PC-9 (cell line): ENCODE results near the gene C19orf25. TPM values are rescaled to one million over a fixed set of nuclear protein-coding genes. Genes with fewer than 3 reads are reported as not detected.

Experiments
- BruUV-seq: library from RNA; stranded (reverse); fragments of 400-500 nt; replicated peaks from 2 replicates; lab custom pipeline; 2021; lab: Mats Ljungman, UMichigan
- CTCF ChIA-PET: fragments of 300-600 bp; sonication (Branson Sonifier 250); formaldehyde crosslinking; loops from one replicate; lab custom pipeline; 2022; ENCODE audit warnings: antibody characterized with exemption; lab: Charles Lee
- POLR2A ChIA-PET: fragments of 300-600 bp; sonication (Branson Sonifier 250); formaldehyde crosslinking; loops from one replicate; lab custom pipeline; 2022; ENCODE audit warnings: antibody characterized with exemption; ENCODE audit not compliant: unreplicated experiment; lab: Charles Lee
- DNase-seq, 2 experiments: peaks; one replicate each; pipeline versions ENCODE4 v3.0.0 to v3.0.0-alpha.2; 2015 to 2022; ENCODE audit warnings: mixed read lengths in 1 of 2
- H2AFZ ChIP-seq: fragments of 200-600 bp; sonication (generic); 2 replicates; pipeline ENCODE4 v1.8.1; 2017; ENCODE audit warnings: antibody characterized with exemption
- H3F3A ChIP-seq: fragments of 200-600 bp; sonication (generic); 2 replicates; pipeline ENCODE4 v1.8.1; 2017; ENCODE audit warnings: antibody characterized with exemption, mild to moderate bottlenecking, low read depth; ENCODE audit not compliant: insufficient read depth
- H3K27ac ChIP-seq: fragments of 200-600 bp; sonication (generic); 2 replicates; pipeline ENCODE4 v1.6.1; 2016; ENCODE audit warnings: mixed run types
- H3K27me3 ChIP-seq: fragments of 200-600 bp; sonication (generic); 2 replicates; pipeline ENCODE4 v1.6.1; 2016; ENCODE audit warnings: low read depth, mixed run types; ENCODE audit not compliant: insufficient read depth
- H3K36me3 ChIP-seq: fragments of 200-600 bp; sonication (generic); 2 replicates; pipeline ENCODE4 v1.6.1; 2016; ENCODE audit warnings: low read depth, mixed run types
- H3K4me1 ChIP-seq: fragments of 200-600 bp; sonication (generic); replicated peaks from 2 replicates; pipeline ENCODE4 v1.6.1; 2016; ENCODE audit warnings: mixed run types; ENCODE audit not compliant: insufficient read depth
- H3K4me2 ChIP-seq: fragments of 200-600 bp; sonication (generic); 2 replicates; pipeline ENCODE4 v1.6.1; 2017; ENCODE audit warnings: mixed run types
- H3K4me3 ChIP-seq: fragments of 200-600 bp; sonication (generic); 2 replicates; pipeline ENCODE4 v1.6.1; 2016; ENCODE audit warnings: mixed run types
- H3K79me2 ChIP-seq: fragments of 200-600 bp; sonication (generic); 2 replicates; pipeline ENCODE4 v1.6.1; 2017; ENCODE audit warnings: low read depth, mixed run types
- H3K9me2 ChIP-seq: fragments of 200-600 bp; sonication (generic); 2 replicates; pipeline ENCODE4 v1.8.1; 2017; ENCODE audit warnings: mild to moderate bottlenecking; ENCODE audit not compliant: insufficient read depth
- H3K9me3 ChIP-seq: fragments of 200-600 bp; sonication (generic); 2 replicates; pipeline ENCODE4 v1.8.1; 2016; ENCODE audit warnings: low read depth; ENCODE audit not compliant: insufficient read depth
- H4K20me1 ChIP-seq: fragments of 200-600 bp; sonication (generic); 2 replicates; pipeline ENCODE4 v1.8.1; 2017; ENCODE audit not compliant: insufficient read depth
- CTCF ChIP-seq: fragments of 200-600 bp; sonication (generic); conservative IDR thresholded peaks from 2 replicates; pipeline ENCODE4 v1.6.1; 2017; ENCODE audit warnings: mixed run types, antibody characterized with exemption, mild to moderate bottlenecking, moderate library complexity
- EZH2 ChIP-seq: fragments of 200-600 bp; sonication (generic); IDR thresholded peaks from 2 replicates; pipeline ENCODE4 v1.8.0; 2017; ENCODE audit warnings: antibody characterized with exemption, low read depth
- intact Hi-C: fragments of 100-400 bp; cut with micrococcal nuclease; formaldehyde crosslinking; loops from one replicate; pipeline ENCODE4 v1.10.0; 2022; ENCODE audit not compliant: unreplicated experiment
- total RNA-seq: library from RNA; stranded (reverse); gene quantifications from 2 replicates; pipeline ENCODE4 v1.2.3, GENCODE V29; 2021

The C19orf25 gene
- total RNA-seq, 1 experiment from 2014 or later, result 28.0 TPM

- Histone ChIP-seq H3K4me1 (no peaks in the 10 kb centered on the region; the same call in 1 of the 2 replicates), H3K36me3 (no peaks in the 10 kb centered on the region), H3K9me2 (no peaks in the 10 kb centered on the region), H3K27ac (peak overlapping the region; percentile 44; the same call in 1 of the 2 replicates), H3K4me3 (peak overlapping the region; percentile 73), H3K4me2 (peak overlapping the region; percentile 74), H3K79me2 (no peaks in the 10 kb centered on the region), H4K20me1 (no peaks in the 10 kb centered on the region), H3F3A (peaks cover 8% of the 10 kb centered on the region), H3K27me3 (no peaks in the 10 kb centered on the region), H3K9me3 (no peaks in the 10 kb centered on the region), H2AFZ (peak overlapping the region; percentile 71; the same call in 1 of the 2 replicates)
- BruUV-seq, result no TSS peak
- no peak for TF ChIP-seq CTCF
- no peak for TF ChIP-seq EZH2
- intact Hi-C loops, result no loop called here
- CTCF ChIA-PET, result no interaction called here
- peak; percentile 77 to 86 for DNase-seq
- POLR2A ChIA-PET, result no interaction called here
Observed at GRCh38 chr19:1507763-1508506, 28.9 kb upstream of the C19orf25 start.

- no peak overlapping the region for H2AFZ ChIP-seq
- no peaks in the 10 kb centered on the region for H3K27me3 ChIP-seq
- H3K9me3 ChIP-seq, result no peaks in the 10 kb centered on the region
- no peaks in the 10 kb centered on the region for H4K20me1 ChIP-seq
- no peaks in the 10 kb centered on the region for H3K9me2 ChIP-seq
- H3K36me3 ChIP-seq, result no peaks in the 10 kb centered on the region
- ChIA-PET POLR2A (no interaction called here), CTCF (no interaction called here)
- H3K4me2 ChIP-seq, result peak overlapping the region; percentile 74
- intact Hi-C loops, result no loop called here
- peak overlapping the region; percentile 42; the same call in 1 of the 2 replicates for H3K4me3 ChIP-seq
- H3K4me1 ChIP-seq, result no peaks in the 10 kb centered on the region; the same call in 1 of the 2 replicates
- H3F3A ChIP-seq, result peaks cover 8% of the 10 kb centered on the region
- TF ChIP-seq EZH2, result no peak
- no peak overlapping the region for H3K27ac ChIP-seq
- BruUV-seq, result no TSS peak
- no peak for DNase-seq
- no peaks in the 10 kb centered on the region for H3K79me2 ChIP-seq
Observed at GRCh38 chr19:1507192-1507660, 28.2 kb upstream of the C19orf25 start.

GRCh38 chr19:1505991-1506881 lies 27.2 kb upstream of the C19orf25 start:
- BruUV-seq, result no TSS peak
- CTCF ChIA-PET, result interaction anchor here (0.6 kb wide), 1 partner anchor 73 kb away, joined by 4 read pairs; no protein-coding TSS in a partner anchor

More at GRCh38 chr19:1505991-1506881, 27.2 kb upstream of the C19orf25 start:
- H3K27me3 ChIP-seq, result no peaks in the 10 kb centered on the region
- H3K4me1 ChIP-seq, result no peaks in the 10 kb centered on the region
- H3K9me2 ChIP-seq, result no peaks in the 10 kb centered on the region
- no peaks in the 10 kb centered on the region for H3K9me3 ChIP-seq
- DNase-seq, result no peak
- H3K36me3 ChIP-seq, result no peaks in the 10 kb centered on the region
- H3K79me2 ChIP-seq, result no peaks in the 10 kb centered on the region
- H3K27ac ChIP-seq, result no peak overlapping the region
- H3K4me3 ChIP-seq, result no peak overlapping the region
- intact Hi-C loops, result no loop called here
- no peak overlapping the region for H2AFZ ChIP-seq
- POLR2A ChIA-PET, result no interaction called here
- H3K4me2 ChIP-seq, result no peak overlapping the region
- TF ChIP-seq EZH2 (no peak), CTCF (no peak)
- H3F3A ChIP-seq, result peaks cover 8% of the 10 kb centered on the region
- no peaks in the 10 kb centered on the region for H4K20me1 ChIP-seq
